SH-SY5Y (cell line): ENCODE results near the gene SRD5A2.

ENCODE experiments used
- GATA2 ChIP-seq: IDR thresholded peaks from 2 replicates; pipeline ENCODE4 v1.6.1; 2011; ENCODE audit warnings: mild to moderate bottlenecking, low read depth, low read length
- GATA3 ChIP-seq: IDR thresholded peaks from 2 replicates; pipeline ENCODE4 v1.6.1; 2011; ENCODE audit warnings: low read depth, mild to moderate bottlenecking, low read length, moderate library complexity

DNA sequence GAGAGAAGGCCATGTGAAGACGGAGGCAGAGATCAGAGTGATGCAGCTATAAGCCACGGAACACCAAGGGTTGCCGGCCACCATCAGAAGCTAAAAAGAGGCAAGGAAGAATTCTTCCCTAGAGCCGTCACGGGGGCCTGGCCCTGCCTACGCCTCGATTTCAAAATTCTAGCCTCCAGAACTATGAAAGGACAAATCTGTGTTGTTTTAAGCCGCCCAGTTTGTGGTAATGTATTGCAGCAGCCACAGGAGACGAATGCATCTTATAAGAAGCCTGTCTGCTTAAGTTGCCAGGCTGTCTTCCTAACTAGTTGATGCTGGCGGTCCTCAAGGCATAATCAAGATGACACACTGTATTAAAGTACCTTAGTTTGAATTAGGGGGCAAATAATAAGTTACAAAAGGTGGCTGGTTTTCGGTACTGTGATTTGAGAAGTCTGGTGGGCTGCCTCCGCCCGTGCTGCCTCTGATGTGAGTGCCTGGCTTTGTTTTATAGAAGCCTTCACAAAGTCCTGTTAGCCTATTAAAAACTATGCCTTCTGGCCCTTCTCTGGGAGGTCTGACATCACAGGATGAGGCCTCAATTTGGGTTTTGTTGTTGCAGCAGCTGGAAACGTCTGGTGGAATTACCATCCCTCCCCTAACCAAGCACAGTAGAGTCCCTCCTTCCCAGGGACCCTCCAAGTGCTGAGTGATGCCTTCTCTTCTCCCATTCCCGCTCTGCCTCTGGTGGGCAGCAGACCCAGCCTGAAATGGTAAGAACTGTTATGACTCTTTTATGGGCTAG lies 53.6 kb downstream of the SRD5A2 start:
- TF ChIP-seq GATA2 (no peak), GATA3 (no peak)
